Right lobe of liver (tissue), 4 donors: ENCODE measurements around the gene ARHGAP42.

ENCODE experiments used
- CTCF ChIP-seq, 4 donors: fragments of 200-600 bp in 3 of 4; fragments of 450-650 bp in 1 of 4; IDR thresholded peaks; one replicate each; pipeline versions ENCODE4 v1.5.1 to v1.8.0; 2016 to 2022; ENCODE audit warnings: antibody characterized with exemption in 4 of 4, mild to moderate bottlenecking in 2 of 4
- POLR2A ChIP-seq: fragments of 450-650 bp; IDR thresholded peaks from one replicate; pipeline ENCODE4 v1.6.1; 2017; ENCODE audit warnings: antibody characterized with exemption, mild to moderate bottlenecking
- donor health status: DM: no; HTN: no; CAD: no.
- donor health status: DM: no; HTN: no; CAD: no.
- donor health status: DM: no; HTN: yes; CAD: no.

GRCh38 chr11:100682247-100682969 is 4.7 kb upstream of the ARHGAP42 start:
- TF ChIP-seq CTCF (IDR thresholded peaks at IDR 0.05) (peak; percentile 47 to 68 (median 62)), POLR2A (no peak)
